H1 (cell line): ENCODE measurements around the gene FUNDC2. TPM values are rescaled to one million over a fixed set of nuclear protein-coding genes. Genes with fewer than 3 reads are reported as not detected.

Source experiments
- CHD1 ChIP-seq: IDR thresholded peaks from 2 replicates; pipeline ENCODE4 v1.6.1; 2012; ENCODE audit warnings: low read depth, low read length, improper control_type of control experiment
- SAP30 ChIP-seq: fragments of 300-600 bp; sonication (generic); IDR thresholded peaks from 2 replicates; pipeline ENCODE4 v1.7.1; 2012; ENCODE audit warnings: low read length, moderate library complexity, mild to moderate bottlenecking, inconsistent platforms; ENCODE audit not compliant: insufficient read depth, insufficient replicate concordance
- polyA plus RNA-seq, 7 experiments: library from polyadenylated mRNA; depleted of rRNA in 3 of 7; stranded (reverse) in 5 of 7; unstranded in 2 of 7; fragments of >200 nt in 5 of 7; fragments of 200-250 nt in 2 of 7; gene quantifications; 1 replicate in 5 of 7; 2 replicates in 1 of 7; 4 replicates in 1 of 7; pipeline versions ENCODE4 v1.2.1 to v1.2.3, GENCODE V29; 2011 to 2013; ENCODE audit warnings: missing spikeins in 2 of 7, mixed read lengths in 2 of 7
- total RNA-seq: library from RNA; stranded (reverse); fragmentation: NEBNext Ultra II Directional; extraction: Animal tissue kit (Norgen Biotek cat#: 25700); gene quantifications from 2 replicates; pipeline ENCODE4 v1.2.1, GENCODE V29; 2021
- TF ChIP-seq, protein P1 (sequence below): IDR thresholded peaks from 2 replicates; pipeline ENCODE4 v1.6.1; 2011; ENCODE audit warnings: low read depth, mild to moderate bottlenecking, low read length; ENCODE audit not compliant: insufficient read depth

The FUNDC2 gene
- total and polyA plus RNA-seq, 2 of the 8 experiments (the other 6 are each of a cell fraction or from before 2014, with no cell fraction given), result 67.7 to 93.7 TPM

DNA sequence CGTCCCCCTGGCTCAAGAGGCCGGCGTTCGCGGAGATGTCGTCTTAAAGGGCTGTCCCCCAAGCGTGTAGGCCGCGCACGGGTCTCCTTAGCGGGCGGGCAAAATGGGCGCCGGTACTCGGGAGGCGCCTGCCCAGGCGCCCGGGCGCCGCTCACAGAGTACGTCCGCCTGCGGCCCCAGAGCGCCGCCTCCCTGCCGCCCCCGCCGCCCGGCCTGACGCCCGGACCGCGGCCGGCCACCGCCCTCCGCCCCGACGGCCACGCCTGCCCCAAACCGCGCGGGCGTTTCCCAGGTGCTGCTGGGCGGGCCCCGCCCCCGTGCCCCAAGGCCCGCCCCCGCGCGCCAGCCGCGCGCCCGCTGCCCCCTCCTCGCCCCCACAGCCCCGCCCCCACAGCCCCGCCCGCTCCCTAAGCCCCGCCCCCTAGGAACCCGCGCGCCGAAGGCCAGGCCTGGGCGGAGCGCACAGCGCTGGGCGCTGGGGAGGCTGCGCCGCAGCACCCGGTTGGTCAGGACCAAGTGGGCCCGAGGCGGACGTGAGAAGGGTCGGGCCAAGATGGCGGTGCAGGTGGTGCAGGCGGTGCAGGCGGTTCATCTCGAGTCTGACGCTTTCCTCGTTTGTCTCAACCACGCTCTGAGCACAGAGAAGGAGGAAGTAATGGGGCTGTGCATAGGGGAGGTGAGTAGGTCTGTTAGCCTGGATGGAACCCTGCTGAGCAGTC lies 44.5 kb downstream of the FUNDC2 start, which contains the start of the genes BRCC3, CMC4 and MTCP1 (continued):
- no peak for TF ChIP-seq SAP30
- TF ChIP-seq, protein P1, sequence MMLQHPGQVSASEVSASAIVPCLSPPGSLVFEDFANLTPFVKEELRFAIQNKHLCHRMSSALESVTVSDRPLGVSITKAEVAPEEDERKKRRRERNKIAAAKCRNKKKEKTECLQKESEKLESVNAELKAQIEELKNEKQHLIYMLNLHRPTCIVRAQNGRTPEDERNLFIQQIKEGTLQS, result no peak
- TF ChIP-seq CHD1, result no peak
- TF ChIP-seq, all 59 proteins: peak for 14
